ENCODE measurements around the gene RBM20. TPM values are rescaled to one million over a fixed set of nuclear protein-coding genes. Genes with fewer than 3 reads are reported as not detected.

The RBM20 gene
- total RNA-seq, 2 donors from 2014 or later: 7.8 to 13.9 TPM

GRCh38 chr10:110613996-110614495, 30.1 kb upstream of the RBM20 start:
- Histone ChIP-seq H3K9me3 (no peaks in the 10 kb centered on the region), H3K27ac (no peak overlapping the region), H3K4me1 (ENCODE audit: control insufficient read depth in 1 of 2, low read depth in 2 of 2) (no peaks in the 10 kb centered on the region), H3K27me3 (replicated peaks; ENCODE audit: insufficient read depth) (no peaks in the 10 kb centered on the region), H3K36me3 (no peaks in the 10 kb centered on the region), H3K4me3 (no peak overlapping the region)
- ATAC-seq (ENCODE audit: insufficient number of reproducible peaks, low FRiP score, low read depth): no peak
- TF ChIP-seq, protein P1, sequence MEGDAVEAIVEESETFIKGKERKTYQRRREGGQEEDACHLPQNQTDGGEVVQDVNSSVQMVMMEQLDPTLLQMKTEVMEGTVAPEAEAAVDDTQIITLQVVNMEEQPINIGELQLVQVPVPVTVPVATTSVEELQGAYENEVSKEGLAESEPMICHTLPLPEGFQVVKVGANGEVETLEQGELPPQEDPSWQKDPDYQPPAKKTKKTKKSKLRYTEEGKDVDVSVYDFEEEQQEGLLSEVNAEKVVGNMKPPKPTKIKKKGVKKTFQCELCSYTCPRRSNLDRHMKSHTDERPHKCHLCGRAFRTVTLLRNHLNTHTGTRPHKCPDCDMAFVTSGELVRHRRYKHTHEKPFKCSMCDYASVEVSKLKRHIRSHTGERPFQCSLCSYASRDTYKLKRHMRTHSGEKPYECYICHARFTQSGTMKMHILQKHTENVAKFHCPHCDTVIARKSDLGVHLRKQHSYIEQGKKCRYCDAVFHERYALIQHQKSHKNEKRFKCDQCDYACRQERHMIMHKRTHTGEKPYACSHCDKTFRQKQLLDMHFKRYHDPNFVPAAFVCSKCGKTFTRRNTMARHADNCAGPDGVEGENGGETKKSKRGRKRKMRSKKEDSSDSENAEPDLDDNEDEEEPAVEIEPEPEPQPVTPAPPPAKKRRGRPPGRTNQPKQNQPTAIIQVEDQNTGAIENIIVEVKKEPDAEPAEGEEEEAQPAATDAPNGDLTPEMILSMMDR (IDR thresholded peaks at IDR 0.05): no peak
- no peak for DNase-seq (ENCODE audit: low spot score)

- Histone ChIP-seq H3K36me3 (no peaks in the 10 kb centered on the region), H3K4me1 (ENCODE audit: control insufficient read depth in 1 of 2, low read depth in 2 of 2) (no peaks in the 10 kb centered on the region), H3K9me3 (no peaks in the 10 kb centered on the region), H3K4me3 (no peak overlapping the region), H3K27me3 (replicated peaks; ENCODE audit: insufficient read depth) (no peaks in the 10 kb centered on the region), H3K27ac (no peak overlapping the region)
- DNase-seq (ENCODE audit: low spot score) (no peak), ATAC-seq (ENCODE audit: insufficient number of reproducible peaks, low FRiP score, low read depth) (no peak)
- TF ChIP-seq, protein P1 (IDR thresholded peaks at IDR 0.05): no peak
Observed at GRCh38 chr10:110615057-110615747, 28.9 kb upstream of the RBM20 start.

DNA sequence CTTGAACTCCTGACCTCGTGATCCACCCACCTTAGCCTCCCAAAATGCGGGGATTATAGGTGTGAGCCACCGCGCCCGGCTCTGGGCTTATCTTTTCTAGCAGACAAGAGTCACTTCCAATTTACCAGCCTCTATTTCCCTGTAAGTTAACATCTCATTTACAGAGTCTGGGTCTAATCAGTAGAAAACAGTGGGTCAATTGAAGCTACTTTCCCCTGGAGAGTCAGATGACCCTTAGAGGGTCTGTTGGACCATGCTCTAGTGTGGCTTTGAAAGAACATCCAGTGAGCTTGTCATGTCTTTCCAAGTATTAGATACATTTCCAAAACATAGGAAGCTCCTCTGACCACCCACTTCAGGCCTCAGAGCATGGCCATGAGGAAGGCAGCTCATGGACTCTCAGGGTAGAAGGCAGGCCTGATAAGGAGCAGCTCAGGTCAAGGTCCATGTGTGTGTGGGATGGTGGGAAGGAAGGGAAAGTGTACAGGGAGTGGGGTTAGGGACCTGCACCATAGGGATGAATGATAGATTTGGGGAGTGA, 27.6 kb upstream of the RBM20 start:
- Histone ChIP-seq H3K27ac (no peak overlapping the region), H3K4me3 (no peak overlapping the region), H3K9me3 (no peaks in the 10 kb centered on the region), H3K4me1 (ENCODE audit: control insufficient read depth in 1 of 2, low read depth in 2 of 2) (no peaks in the 10 kb centered on the region), H3K27me3 (replicated peaks; ENCODE audit: insufficient read depth) (no peaks in the 10 kb centered on the region), H3K36me3 (no peaks in the 10 kb centered on the region)
- ATAC-seq (ENCODE audit: insufficient number of reproducible peaks, low FRiP score, low read depth) (no peak), DNase-seq (ENCODE audit: low spot score) (no peak)
- TF ChIP-seq, protein P1 (IDR thresholded peaks at IDR 0.05): no peak

- ATAC-seq (ENCODE audit: insufficient number of reproducible peaks, low FRiP score, low read depth) (peak; percentile 35), DNase-seq (ENCODE audit: low spot score) (no peak)
- H3K9me3 ChIP-seq: no peaks in the 10 kb centered on the region
- TF ChIP-seq, protein P1 (IDR thresholded peaks at IDR 0.05): no peak
- no peaks in the 10 kb centered on the region for H3K27me3 ChIP-seq (replicated peaks; ENCODE audit: insufficient read depth)
- no peaks in the 10 kb centered on the region for H3K36me3 ChIP-seq
- no peak overlapping the region for H3K27ac ChIP-seq
- no peak overlapping the region for H3K4me3 ChIP-seq
- no peaks in the 10 kb centered on the region for H3K4me1 ChIP-seq (ENCODE audit: control insufficient read depth in 1 of 2, low read depth in 2 of 2)
Observed at GRCh38 chr10:110617425-110618229, 26.5 kb upstream of the RBM20 start.

DNA sequence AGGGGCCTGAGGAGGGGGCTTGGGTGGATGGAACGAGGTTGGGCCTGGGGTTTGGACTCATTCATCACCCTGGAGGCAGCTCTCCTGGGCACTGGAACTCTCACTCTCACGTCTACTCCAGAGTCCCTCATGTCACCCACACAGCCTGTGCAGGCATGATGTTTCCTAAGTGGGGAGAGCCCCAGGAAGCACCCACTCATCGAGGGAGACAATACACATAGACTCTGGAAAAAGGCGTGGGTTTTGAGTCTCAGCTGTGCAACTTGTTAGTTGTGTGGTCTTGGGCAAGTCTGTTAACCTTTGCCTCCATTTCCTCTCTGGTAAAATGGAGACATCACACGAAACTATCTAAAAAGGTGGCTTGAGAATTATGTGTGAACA, 25.9 kb upstream of the RBM20 start:
- TF ChIP-seq, protein P1 (IDR thresholded peaks at IDR 0.05): no peak
- DNase-seq (ENCODE audit: low spot score): no peak
- no peaks in the 10 kb centered on the region for H3K36me3 ChIP-seq
- no peak overlapping the region for H3K4me3 ChIP-seq
- no peaks in the 10 kb centered on the region for H3K27me3 ChIP-seq (replicated peaks; ENCODE audit: insufficient read depth)
- H3K4me1 ChIP-seq (ENCODE audit: control insufficient read depth in 1 of 2, low read depth in 2 of 2): no peaks in the 10 kb centered on the region
- no peaks in the 10 kb centered on the region for H3K9me3 ChIP-seq
- no peak overlapping the region for H3K27ac ChIP-seq
- no peak for ATAC-seq (ENCODE audit: insufficient number of reproducible peaks, low FRiP score, low read depth)
